HepG2 (cell line): ENCODE measurements around the gene ZNF146. TPM values are rescaled to one million over a fixed set of nuclear protein-coding genes. Genes with fewer than 3 reads are reported as not detected.

ENCODE experiments used
- CAMTA2 ChIP-seq: sonication (generic); formaldehyde crosslinking; IDR thresholded peaks from 2 replicates; pipeline ENCODE4 v1.4.0; 2020; ENCODE audit warnings: mild to moderate bottlenecking, missing genetic modification reagents, borderline replicate concordance
- FOXA3 ChIP-seq: IDR thresholded peaks from 2 replicates; pipeline ENCODE4 v1.6.1; 2016; ENCODE audit warnings: missing genetic modification reagents, missing compliant biosample characterization
- KAT2B ChIP-seq: fragments of 150-350 bp; IDR thresholded peaks from 2 replicates; pipeline ENCODE4 v1.6.1; 2014; ENCODE audit warnings: low read depth, low read length, borderline replicate concordance
- KAT8 ChIP-seq: IDR thresholded peaks from 2 replicates; pipeline ENCODE4 v1.6.1; 2016; ENCODE audit warnings: missing genetic modification reagents, missing compliant biosample characterization
- KLF15 ChIP-seq: sonication (generic); formaldehyde crosslinking; IDR thresholded peaks from 2 replicates; pipeline ENCODE4 v1.8.1; 2023; ENCODE audit warnings: borderline replicate concordance, mild to moderate bottlenecking, inconsistent platforms, missing genetic modification reagents, mixed read lengths
- LRRFIP1 ChIP-seq: sonication (generic); formaldehyde crosslinking; conservative IDR thresholded peaks from 2 replicates; pipeline ENCODE4 v1.4.0; 2020; ENCODE audit warnings: missing genetic modification reagents
- MEIS2 ChIP-seq: sonication (generic); formaldehyde crosslinking; IDR thresholded peaks from 2 replicates; pipeline ENCODE4 v1.9.0; 2021; ENCODE audit warnings: mild to moderate bottlenecking, missing genetic modification reagents
- MIER2 ChIP-seq: IDR thresholded peaks from 2 replicates; pipeline ENCODE4 v1.6.1; 2016; ENCODE audit warnings: missing biosample characterization, missing genetic modification reagents
- MXD3 ChIP-seq: IDR thresholded peaks from 2 replicates; pipeline ENCODE4 v1.6.1; 2016; ENCODE audit warnings: mild to moderate bottlenecking, missing biosample characterization, missing genetic modification reagents
- RFX3 ChIP-seq: IDR thresholded peaks from 2 replicates; pipeline ENCODE4 v1.6.1; 2016; ENCODE audit warnings: missing biosample characterization, missing genetic modification reagents
- SIN3B ChIP-seq: fragments of 150-350 bp; IDR thresholded peaks from 2 replicates; pipeline ENCODE4 v1.6.1; 2014; ENCODE audit warnings: low read length
- XBP1 ChIP-seq: sonication (generic); formaldehyde crosslinking; IDR thresholded peaks from 2 replicates; pipeline ENCODE4 v1.5.0; 2020; ENCODE audit warnings: missing genetic modification reagents
- ZFP1 ChIP-seq: IDR thresholded peaks from 2 replicates; pipeline ENCODE4 v1.6.1; 2016
- ZKSCAN1 ChIP-seq: fragments of 150-350 bp; IDR thresholded peaks from 2 replicates; pipeline ENCODE4 v1.6.1; 2014; ENCODE audit warnings: low read length
- ZNF124 ChIP-seq: sonication (generic); formaldehyde crosslinking; IDR thresholded peaks from 2 replicates; pipeline ENCODE4 v1.4.0; 2020; ENCODE audit warnings: missing genetic modification reagents
- ZNF562 ChIP-seq: sonication (generic); formaldehyde crosslinking; IDR thresholded peaks from 2 replicates; pipeline ENCODE4 v1.8.0; 2022; ENCODE audit warnings: missing genetic modification reagents, borderline replicate concordance
- ZNF7 ChIP-seq: IDR thresholded peaks from 2 replicates; pipeline ENCODE4 v1.6.1; 2016; ENCODE audit warnings: missing biosample characterization, missing genetic modification reagents
- ZNF800 ChIP-seq: sonication (generic); formaldehyde crosslinking; IDR thresholded peaks from 2 replicates; pipeline ENCODE4 v1.4.0; 2020; ENCODE audit warnings: missing genetic modification reagents
- ZSCAN22 ChIP-seq: sonication (generic); formaldehyde crosslinking; IDR thresholded peaks from 2 replicates; pipeline ENCODE4 v1.4.0; 2020; ENCODE audit warnings: mild to moderate bottlenecking, missing genetic modification reagents
- polyA plus RNA-seq, 8 experiments: library from polyadenylated mRNA; depleted of rRNA in 3 of 8; stranded (reverse) in 7 of 8; unstranded in 1 of 8; fragments of >200 nt; fragmentation: Illumina TruSeq in 4 of 8; extraction: Trizol in 4 of 8; gene quantifications; 2 replicates each; pipeline versions ENCODE4 v1.2.1 to v1.2.3, GENCODE V29; 2011 to 2016; ENCODE audit warnings: low read depth in 4 of 8, missing spikeins in 1 of 8, mixed read lengths in 1 of 8; ENCODE audit not compliant: insufficient read depth in 1 of 8
- total RNA-seq, 5 experiments: library from RNA; depleted of rRNA; stranded (reverse); fragments of >200 nt; fragmentation: Illumina TruSeq; extraction: Trizol; gene quantifications; 2 replicates each; pipeline ENCODE4 v1.2.3, GENCODE V29; 2016; ENCODE audit warnings: low read depth in 1 of 5
- TF ChIP-seq, protein P1 (sequence below): IDR thresholded peaks from 2 replicates; pipeline ENCODE4 v1.6.1; 2016; ENCODE audit warnings: low read depth, missing genetic modification reagents, missing compliant biosample characterization

ZNF146 gene
- total and polyA plus RNA-seq, 2 of the 13 experiments (the other 11 are each of a cell fraction or from before 2014, with no cell fraction given) = 28.4 to 52.7 TPM

GRCh38 chr19:36214386-36215275, at the start of gene ZNF146, which contains the start of gene ZNF565 (continued):
- TF ChIP-seq, protein P1, sequence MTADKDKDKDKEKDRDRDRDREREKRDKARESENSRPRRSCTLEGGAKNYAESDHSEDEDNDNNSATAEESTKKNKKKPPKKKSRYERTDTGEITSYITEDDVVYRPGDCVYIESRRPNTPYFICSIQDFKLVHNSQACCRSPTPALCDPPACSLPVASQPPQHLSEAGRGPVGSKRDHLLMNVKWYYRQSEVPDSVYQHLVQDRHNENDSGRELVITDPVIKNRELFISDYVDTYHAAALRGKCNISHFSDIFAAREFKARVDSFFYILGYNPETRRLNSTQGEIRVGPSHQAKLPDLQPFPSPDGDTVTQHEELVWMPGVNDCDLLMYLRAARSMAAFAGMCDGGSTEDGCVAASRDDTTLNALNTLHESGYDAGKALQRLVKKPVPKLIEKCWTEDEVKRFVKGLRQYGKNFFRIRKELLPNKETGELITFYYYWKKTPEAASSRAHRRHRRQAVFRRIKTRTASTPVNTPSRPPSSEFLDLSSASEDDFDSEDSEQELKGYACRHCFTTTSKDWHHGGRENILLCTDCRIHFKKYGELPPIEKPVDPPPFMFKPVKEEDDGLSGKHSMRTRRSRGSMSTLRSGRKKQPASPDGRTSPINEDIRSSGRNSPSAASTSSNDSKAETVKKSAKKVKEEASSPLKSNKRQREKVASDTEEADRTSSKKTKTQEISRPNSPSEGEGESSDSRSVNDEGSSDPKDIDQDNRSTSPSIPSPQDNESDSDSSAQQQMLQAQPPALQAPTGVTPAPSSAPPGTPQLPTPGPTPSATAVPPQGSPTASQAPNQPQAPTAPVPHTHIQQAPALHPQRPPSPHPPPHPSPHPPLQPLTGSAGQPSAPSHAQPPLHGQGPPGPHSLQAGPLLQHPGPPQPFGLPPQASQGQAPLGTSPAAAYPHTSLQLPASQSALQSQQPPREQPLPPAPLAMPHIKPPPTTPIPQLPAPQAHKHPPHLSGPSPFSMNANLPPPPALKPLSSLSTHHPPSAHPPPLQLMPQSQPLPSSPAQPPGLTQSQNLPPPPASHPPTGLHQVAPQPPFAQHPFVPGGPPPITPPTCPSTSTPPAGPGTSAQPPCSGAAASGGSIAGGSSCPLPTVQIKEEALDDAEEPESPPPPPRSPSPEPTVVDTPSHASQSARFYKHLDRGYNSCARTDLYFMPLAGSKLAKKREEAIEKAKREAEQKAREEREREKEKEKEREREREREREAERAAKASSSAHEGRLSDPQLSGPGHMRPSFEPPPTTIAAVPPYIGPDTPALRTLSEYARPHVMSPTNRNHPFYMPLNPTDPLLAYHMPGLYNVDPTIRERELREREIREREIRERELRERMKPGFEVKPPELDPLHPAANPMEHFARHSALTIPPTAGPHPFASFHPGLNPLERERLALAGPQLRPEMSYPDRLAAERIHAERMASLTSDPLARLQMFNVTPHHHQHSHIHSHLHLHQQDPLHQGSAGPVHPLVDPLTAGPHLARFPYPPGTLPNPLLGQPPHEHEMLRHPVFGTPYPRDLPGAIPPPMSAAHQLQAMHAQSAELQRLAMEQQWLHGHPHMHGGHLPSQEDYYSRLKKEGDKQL (CRISPR knock-in tag) = peak; percentile 20; the same call in 1 of the 2 replicates
- TF ChIP-seq XBP1 (CRISPR knock-in tag) (0 out of 2 replicates have a peak, but pooled peaks have one; percentile 65), ZFP1 (no peak), KAT2B (no peak), KAT8 (CRISPR knock-in tag) (peak; percentile 73), ZNF7 (CRISPR knock-in tag) (no peak), MIER2 (CRISPR knock-in tag) (no peak), MEIS2 (peak; percentile 56; the same call in 1 of the 2 replicates), ZSCAN22 (CRISPR knock-in tag) (no peak), RFX3 (CRISPR knock-in tag) (no peak), MXD3 (CRISPR knock-in tag) (peak; percentile 2; the same call in 1 of the 2 replicates), ZKSCAN1 (peak; percentile 27; the same call in 1 of the 2 replicates), ZNF800 (0 out of 2 replicates have a peak, but pooled peaks have one; percentile 55), LRRFIP1 (no peak), ZNF562 (CRISPR knock-in tag) (no peak), SIN3B (no peak), KLF15 (CRISPR knock-in tag) (no peak), FOXA3 (CRISPR knock-in tag) (peak; percentile 29), CAMTA2 (CRISPR knock-in tag) (0 out of 2 replicates have a peak, but pooled peaks have one; percentile 54), ZNF124 (CRISPR knock-in tag) (no peak)
